Neural progenitor cell (in vitro differentiated cells): Measurements from ENCODE around the gene DOK1. TPM values are rescaled to one million over a fixed set of nuclear protein-coding genes. Genes with fewer than 3 reads are reported as not detected.

Source experiments
- DNase-seq: peaks from one replicate; pipeline ENCODE4 v3.0.0-alpha.2; 2016; ENCODE audit warnings: low spot score
- H2AFZ ChIP-seq: fragments of 200-600 bp; sonication (generic); replicated peaks from 2 replicates; pipeline ENCODE4 v1.6.1; 2016; ENCODE audit warnings: antibody characterized with exemption
- H3F3A ChIP-seq: fragments of 200-600 bp; sonication (generic); 2 replicates; pipeline ENCODE4 v1.6.1; 2016; ENCODE audit warnings: antibody characterized with exemption, low read depth
- H3K27ac ChIP-seq: fragments of 200-600 bp; sonication (generic); 2 replicates; pipeline ENCODE4 v1.5.1; 2016; ENCODE audit warnings: mild to moderate bottlenecking
- H3K27me3 ChIP-seq: fragments of 200-600 bp; sonication (generic); 2 replicates; pipeline ENCODE4 v1.6.1; 2016; ENCODE audit warnings: mild to moderate bottlenecking, moderate library complexity
- H3K36me3 ChIP-seq: fragments of 200-600 bp; sonication (generic); 2 replicates; pipeline ENCODE4 v1.5.1; 2016
- H3K4me1 ChIP-seq: fragments of 200-600 bp; sonication (generic); 2 replicates; pipeline ENCODE4 v1.6.1; 2016; ENCODE audit warnings: mixed run types
- H3K4me2 ChIP-seq: fragments of 200-600 bp; sonication (generic); 2 replicates; pipeline ENCODE4 v1.6.1; 2016
- H3K4me3 ChIP-seq: fragments of 200-600 bp; sonication (generic); 2 replicates; pipeline ENCODE4 v1.5.1; 2016
- H3K79me2 ChIP-seq: fragments of 200-600 bp; sonication (generic); 2 replicates; pipeline ENCODE4 v1.6.1; 2016; ENCODE audit warnings: low read depth
- H3K9ac ChIP-seq: fragments of 200-600 bp; sonication (generic); 2 replicates; pipeline ENCODE4 v1.6.1; 2016
- H3K9me3 ChIP-seq: fragments of 200-600 bp; sonication (generic); 2 replicates; pipeline ENCODE4 v1.5.1; 2016; ENCODE audit warnings: low read depth
- H4K20me1 ChIP-seq: fragments of 200-600 bp; sonication (generic); 2 replicates; pipeline ENCODE4 v1.6.1; 2016; ENCODE audit warnings: low read depth
- H3K27ac Mint-ChIP-seq: 3 replicates; pipeline ENCODE4 v1.8.0; 2021; ENCODE audit warnings: mixed read lengths
- H3K27me3 Mint-ChIP-seq: 2 replicates; pipeline ENCODE4 v1.8.0; 2022; ENCODE audit warnings: low read depth, mild to moderate bottlenecking, inconsistent platforms, moderate library complexity, mixed read lengths; ENCODE audit not compliant: insufficient read depth
- H3K36me3 Mint-ChIP-seq: 3 replicates; pipeline ENCODE4 v1.8.0; 2021; ENCODE audit warnings: mixed read lengths
- H3K4me1 Mint-ChIP-seq: 3 replicates; pipeline ENCODE4 v1.8.0; 2021; ENCODE audit warnings: mixed read lengths
- H3K4me3 Mint-ChIP-seq: 3 replicates; pipeline ENCODE4 v1.8.0; 2021; ENCODE audit warnings: mild to moderate bottlenecking, moderate library complexity, mixed read lengths
- H3K9me3 Mint-ChIP-seq: 3 replicates; pipeline ENCODE4 v1.8.0; 2020; ENCODE audit warnings: mixed read lengths
- CTCF ChIP-seq: fragments of 200-600 bp; sonication (generic); IDR thresholded peaks from 2 replicates; pipeline ENCODE4 v1.5.1; 2017; ENCODE audit warnings: antibody characterized with exemption, mild to moderate bottlenecking
- EZH2 ChIP-seq: fragments of 200-600 bp; sonication (generic); IDR thresholded peaks from 2 replicates; pipeline ENCODE4 v1.6.1; 2017; ENCODE audit warnings: antibody characterized with exemption, mild to moderate bottlenecking, moderate library complexity
- EZH2phosphoT487 ChIP-seq: fragments of 200-600 bp; sonication (generic); IDR thresholded peaks from 2 replicates; pipeline ENCODE4 v1.6.1; 2017; ENCODE audit warnings: antibody characterized with exemption
- total RNA-seq: library from RNA; depleted of rRNA; stranded (reverse); fragments of >200 nt; gene quantifications from 2 replicates; pipeline ENCODE4 v1.2.3, GENCODE V29; 2015; ENCODE audit warnings: low replicate concordance

The DOK1 gene
- total RNA-seq, 1 donor from 2014 or later, result 3.4 TPM

- DNase-seq, result no peak
- Mint-ChIP-seq H3K9me3 (no peaks in the 10 kb centered on the region), H3K27ac (no peak overlapping the region), H3K27me3 (peaks cover 7% of the 10 kb centered on the region), H3K4me3 (peak overlapping the region; percentile 96), H3K4me1 (peaks cover 29% of the 10 kb centered on the region), H3K36me3 (peaks cover 26% of the 10 kb centered on the region)
- peaks cover 12% of the 10 kb centered on the region for H3F3A ChIP-seq
- H3K4me3 ChIP-seq, result no peak overlapping the region
- H2AFZ ChIP-seq, result no peak overlapping the region
- H3K9ac ChIP-seq, result no peak overlapping the region
- no peaks in the 10 kb centered on the region for H4K20me1 ChIP-seq
- H3K4me1 ChIP-seq, result peaks cover 16% of the 10 kb centered on the region
- no peak overlapping the region for H3K4me2 ChIP-seq
- no peak for TF ChIP-seq EZH2
- no peak for TF ChIP-seq EZH2phosphoT487
- TF ChIP-seq CTCF, result no peak
- no peaks in the 10 kb centered on the region for H3K27me3 ChIP-seq
- no peak overlapping the region for H3K27ac ChIP-seq
- peaks cover 35% of the 10 kb centered on the region for H3K79me2 ChIP-seq
- no peaks in the 10 kb centered on the region for H3K9me3 ChIP-seq
- H3K36me3 ChIP-seq, result no peaks in the 10 kb centered on the region
These were observed 22.9 kb upstream of the DOK1 start for GRCh38 chr2:74531666-74532065.

- Histone ChIP-seq H3K9ac (no peak overlapping the region), H3K4me3 (no peak overlapping the region), H3K27me3 (no peaks in the 10 kb centered on the region), H3K27ac (no peak overlapping the region), H3K4me1 (peaks cover 16% of the 10 kb centered on the region), H3F3A (peaks cover 12% of the 10 kb centered on the region), H3K79me2 (peaks cover 35% of the 10 kb centered on the region), H2AFZ (no peak overlapping the region), H3K4me2 (no peak overlapping the region), H3K9me3 (no peaks in the 10 kb centered on the region), H3K36me3 (no peaks in the 10 kb centered on the region), H4K20me1 (no peaks in the 10 kb centered on the region)
- Mint-ChIP-seq H3K27me3 (peaks cover 7% of the 10 kb centered on the region), H3K27ac (no peak overlapping the region), H3K4me3 (peak overlapping the region; percentile 50), H3K36me3 (peaks cover 20% of the 10 kb centered on the region), H3K4me1 (peaks cover 29% of the 10 kb centered on the region), H3K9me3 (no peaks in the 10 kb centered on the region)
- no peak for TF ChIP-seq EZH2phosphoT487
- TF ChIP-seq CTCF, result no peak
- TF ChIP-seq EZH2, result no peak
- DNase-seq, result no peak
These were observed 22.3 kb upstream of the DOK1 start for GRCh38 chr2:74532222-74532621.

GRCh38 chr2:74533464-74533863 is 21.1 kb upstream of the DOK1 start:
- Histone ChIP-seq H3K4me2 (no peak overlapping the region), H3K9ac (no peak overlapping the region), H3K27me3 (no peaks in the 10 kb centered on the region), H3K4me3 (no peak overlapping the region), H3K9me3 (no peaks in the 10 kb centered on the region), H3K36me3 (no peaks in the 10 kb centered on the region), H3F3A (peaks cover 12% of the 10 kb centered on the region), H4K20me1 (no peaks in the 10 kb centered on the region), H3K27ac (no peak overlapping the region), H2AFZ (no peak overlapping the region), H3K4me1 (peaks cover 14% of the 10 kb centered on the region), H3K79me2 (peaks cover 26% of the 10 kb centered on the region)
- Mint-ChIP-seq H3K9me3 (no peaks in the 10 kb centered on the region), H3K27me3 (peaks cover 7% of the 10 kb centered on the region), H3K4me3 (peak overlapping the region; percentile 24), H3K27ac (no peak overlapping the region), H3K4me1 (peaks cover 23% of the 10 kb centered on the region), H3K36me3 (peaks cover 16% of the 10 kb centered on the region)
- no peak for TF ChIP-seq EZH2phosphoT487
- TF ChIP-seq CTCF, result no peak
- no peak for TF ChIP-seq EZH2
- no peak for DNase-seq
